NCI-H1930 (cell line): ENCODE data around the gene FANCL.
"Not testable (repeated sequence)": the region's sequence is repeated elsewhere in the genome, so short reads cannot be mapped to it uniquely, and the experiment has no call there.

Experiments used
- DNase-seq, 2 experiments: peaks; one replicate each; lab custom pipeline; 2025; lab: John Stamatoyannopoulos, UW

The FANCL gene

GRCh38 chr2:58206785-58207184 is 34.3 kb downstream of the FANCL start:
- DNase-seq = no peak

- no peak for DNase-seq
Observed at GRCh38 chr2:58204195-58204959, 36.7 kb downstream of the FANCL start.

GRCh38 chr2:58203018-58203417 is 38.1 kb downstream of the FANCL start:
- DNase-seq = no peak

- no peak for DNase-seq
Observed at GRCh38 chr2:58202404-58202803, 38.7 kb downstream of the FANCL start.

- DNase-seq = no peak
Observed at GRCh38 chr2:58197894-58198293, 43.2 kb downstream of the FANCL start.

GRCh38 chr2:58195662-58196061 is 45.5 kb downstream of the FANCL start:
- DNase-seq = peak in 1 of 2 experiments; percentile 22

GRCh38 chr2:58194458-58194857 is 46.7 kb downstream of the FANCL start:
- DNase-seq = peak; percentile 82 to 88

- not testable (repeated sequence) for DNase-seq
Observed at GRCh38 chr2:58187022-58187421, 54.1 kb downstream of the FANCL start.

- DNase-seq = no peak
Observed at GRCh38 chr2:58186501-58186900, 54.6 kb downstream of the FANCL start.

GRCh38 chr2:58182527-58182926 is 58.6 kb downstream of the FANCL start:
- DNase-seq = no peak

GRCh38 chr2:58180635-58181034 is 60.5 kb downstream of the FANCL start:
- no peak for DNase-seq

- DNase-seq = not testable (repeated sequence)
Observed at GRCh38 chr2:58180175-58180574, 61.0 kb downstream of the FANCL start.

- not testable (repeated sequence) for DNase-seq
Observed at GRCh38 chr2:58177187-58177586, 63.9 kb downstream of the FANCL start.

- not testable (repeated sequence) for DNase-seq
Observed at GRCh38 chr2:58171831-58172230, 69.3 kb downstream of the FANCL start.

GRCh38 chr2:58170334-58170933 is 70.7 kb downstream of the FANCL start:
- not testable (repeated sequence) for DNase-seq

- not testable (repeated sequence) for DNase-seq
Observed at GRCh38 chr2:58169845-58170244, 71.3 kb downstream of the FANCL start.

- DNase-seq = not testable (repeated sequence)
Observed at GRCh38 chr2:58168130-58168529, 73.0 kb downstream of the FANCL start.

GRCh38 chr2:58163913-58164312 is 77.2 kb downstream of the FANCL start:
- no peak for DNase-seq

- no peak for DNase-seq
Observed at GRCh38 chr2:58158481-58158880, 82.6 kb downstream of the FANCL start.

GRCh38 chr2:58157754-58158153 is 83.4 kb downstream of the FANCL start:
- no peak for DNase-seq

- no peak for DNase-seq
Observed at GRCh38 chr2:58156780-58157179, 84.3 kb downstream of the FANCL start.

- no peak for DNase-seq
Observed at GRCh38 chr2:58155160-58155778, 85.9 kb downstream of the FANCL start.

- no peak for DNase-seq
Observed at GRCh38 chr2:58146707-58147106, 94.4 kb downstream of the FANCL start.
